ENCODE results near the gene STIM1.
"Not testable (repeated sequence)": the region's sequence is repeated elsewhere in the genome, so short reads cannot be mapped to it uniquely, and the experiment has no call there.

Gene STIM1

DNA sequence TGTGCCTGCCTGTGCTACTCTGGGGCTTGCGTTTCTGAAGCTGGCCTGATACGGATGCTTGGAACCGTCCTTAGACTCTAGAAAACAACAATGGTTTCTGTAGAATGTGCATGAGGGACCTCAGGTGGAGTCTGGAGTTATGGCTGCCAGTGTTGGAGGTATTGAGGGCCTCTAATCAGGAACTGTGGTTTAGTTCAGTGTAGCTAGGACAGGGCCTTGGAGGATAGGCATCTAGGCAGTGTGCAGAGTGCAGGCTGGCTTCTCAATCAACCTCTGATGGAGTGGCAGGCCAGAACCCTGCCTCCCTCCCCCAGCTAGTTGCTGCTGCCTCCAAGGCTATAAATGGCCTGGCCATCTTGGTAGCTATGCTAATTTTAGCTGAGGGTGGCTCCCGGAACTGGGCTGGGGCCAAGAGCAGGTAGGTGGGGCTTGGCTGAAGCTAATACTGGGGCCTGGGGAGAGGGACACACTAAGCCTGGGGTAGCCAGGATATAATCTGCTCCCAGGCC, 4.0 kb downstream of the STIM1 start:
- H3K27me3 Mint-ChIP-seq: no peaks in the 10 kb centered on the region
- ATAC-seq (no peak), DNase-seq (peak; percentile 41 to 42)
- peaks cover 77% of the 10 kb centered on the region for H3K4me1 Mint-ChIP-seq
- peak overlapping the region; percentile 97 to 99 for H3K4me3 Mint-ChIP-seq
- peak overlapping the region; percentile 84 to 96 for H3K27ac Mint-ChIP-seq
- no peaks in the 10 kb centered on the region for H3K9me3 Mint-ChIP-seq

DNA sequence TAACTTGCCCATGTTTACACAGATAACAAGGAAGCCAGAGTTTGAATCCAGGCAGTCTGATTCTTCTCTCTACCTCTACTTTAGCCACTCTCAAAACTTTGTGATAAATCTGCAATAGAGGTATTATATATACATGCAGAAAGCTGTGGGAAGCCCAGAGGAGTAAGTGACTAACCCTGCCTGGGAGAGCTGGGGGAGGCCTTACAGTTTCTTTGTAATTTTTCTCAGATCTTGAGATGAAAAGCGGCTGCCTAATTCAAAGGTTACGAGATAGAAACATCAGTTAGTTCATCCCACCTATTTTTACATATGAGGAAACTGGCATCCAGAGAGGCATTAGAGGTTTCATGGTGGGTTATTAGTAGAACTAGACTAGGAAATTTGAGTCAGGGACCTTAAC, 4.9 kb downstream of the STIM1 start:
- ATAC-seq (peak; percentile 27), DNase-seq (no peak)
- Mint-ChIP-seq H3K27ac (peak overlapping the region; percentile 42 to 66), H3K4me3 (peak overlapping the region; percentile 97 to 99), H3K27me3 (no peaks in the 10 kb centered on the region), H3K9me3 (no peaks in the 10 kb centered on the region), H3K4me1 (peaks cover 81% of the 10 kb centered on the region)

DNA sequence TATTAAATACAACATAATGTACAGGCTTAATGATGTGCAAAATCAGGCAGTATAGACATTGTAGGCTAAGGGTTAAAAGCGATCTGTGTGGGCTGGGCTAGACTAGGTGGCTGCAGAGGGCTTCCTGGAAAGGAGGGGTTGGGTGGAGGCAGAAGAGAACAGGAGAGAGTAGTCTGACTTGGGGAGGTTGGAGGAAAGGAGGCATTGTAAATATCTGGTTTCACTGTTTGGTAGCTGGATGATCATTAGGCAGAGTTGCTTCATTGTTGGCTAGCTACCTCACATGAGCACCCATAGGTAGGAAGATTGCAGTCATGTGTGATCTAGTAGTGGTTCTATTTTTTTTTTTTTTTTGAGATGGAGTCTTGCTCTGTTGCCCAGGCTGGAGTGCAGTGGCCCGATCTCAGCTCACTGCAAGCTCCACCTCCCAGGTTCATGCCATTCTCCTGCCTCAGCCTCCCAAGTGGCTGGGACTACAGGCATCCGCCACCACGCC, 5.5 kb downstream of the STIM1 start:
- not testable (repeated sequence) for DNase-seq, H3K27me3 Mint-ChIP-seq, H3K9me3 Mint-ChIP-seq
- H3K4me1 Mint-ChIP-seq: peaks cover 87% of the 10 kb centered on the region
- peak; percentile 72 for ATAC-seq
- peak overlapping the region; percentile 97 to 99 for H3K4me3 Mint-ChIP-seq
- peak overlapping the region; percentile 42 to 92 for H3K27ac Mint-ChIP-seq

DNA sequence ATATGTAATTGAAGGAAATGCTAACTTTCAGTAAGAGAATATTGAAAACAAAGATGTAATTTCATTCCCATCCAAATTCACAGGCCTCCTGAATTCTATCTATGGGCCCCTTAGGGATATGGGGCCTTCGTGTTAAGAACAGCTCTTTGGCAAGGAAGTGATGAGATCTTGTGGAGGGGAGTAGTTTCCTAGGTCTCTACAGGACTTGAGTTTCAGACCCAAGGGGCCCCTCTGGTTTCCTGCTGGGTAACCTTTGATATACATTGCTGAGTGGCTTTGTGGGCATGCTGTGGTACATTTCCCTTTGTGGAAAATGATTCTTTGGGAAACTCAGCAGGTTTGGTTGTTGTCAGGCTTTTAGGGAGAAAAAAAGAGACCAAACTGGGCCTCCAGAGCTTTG, 6.2 kb downstream of the STIM1 start:
- H3K9me3 Mint-ChIP-seq: no peaks in the 10 kb centered on the region
- peak; percentile 24 to 35 for DNase-seq
- peak overlapping the region; percentile 91 to 92 for H3K27ac Mint-ChIP-seq
- peak; percentile 57 for ATAC-seq
- H3K27me3 Mint-ChIP-seq: no peaks in the 10 kb centered on the region
- H3K4me3 Mint-ChIP-seq: peak overlapping the region; percentile 97 to 99
- peaks cover 94% of the 10 kb centered on the region for H3K4me1 Mint-ChIP-seq

DNA sequence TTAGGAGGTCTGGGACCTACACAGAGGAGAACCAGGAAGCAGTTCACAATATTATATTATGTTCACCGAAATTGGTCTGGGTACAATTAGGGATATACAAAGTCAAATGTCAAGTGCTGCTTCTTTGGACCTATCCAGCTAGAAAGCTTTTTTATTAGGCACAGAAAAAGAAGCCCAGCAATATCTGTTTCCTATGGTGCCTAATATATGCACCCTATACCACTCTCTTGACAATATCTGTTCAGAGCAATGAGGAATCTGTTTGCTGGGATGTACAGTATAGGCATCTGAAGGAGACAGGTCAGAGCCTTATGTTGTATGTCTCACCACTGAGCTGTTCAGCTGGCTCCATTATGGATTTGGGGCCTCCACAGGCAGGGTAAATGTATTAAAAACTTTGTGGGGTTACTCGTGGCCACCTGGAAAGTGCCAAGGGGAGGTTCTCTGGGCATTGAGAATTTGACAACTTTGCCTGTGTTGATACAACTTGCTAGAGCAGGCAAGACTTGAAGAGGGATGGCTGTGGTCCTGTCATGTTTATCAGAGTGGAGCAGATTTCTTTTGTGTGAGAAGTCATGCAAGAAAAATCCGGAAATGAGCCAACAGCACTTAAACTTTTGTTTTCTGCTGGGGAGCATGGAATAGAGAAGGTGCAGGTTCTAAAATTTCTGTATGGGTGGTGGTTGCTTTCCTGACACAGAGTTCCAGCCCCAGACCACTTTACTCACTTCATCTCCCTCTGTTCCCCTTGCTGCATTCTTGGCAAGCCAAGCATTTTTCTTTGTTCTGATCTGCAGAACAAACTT, 10.1 kb downstream of the STIM1 start:
- no peaks in the 10 kb centered on the region for H3K9me3 Mint-ChIP-seq
- H3K4me1 Mint-ChIP-seq: peaks cover 95% of the 10 kb centered on the region
- peak overlapping the region; percentile 9 to 62 for H3K4me3 Mint-ChIP-seq
- ATAC-seq (no peak), DNase-seq (no peak)
- H3K27ac Mint-ChIP-seq: peak overlapping the region; percentile 51 to 83
- H3K27me3 Mint-ChIP-seq: no peaks in the 10 kb centered on the region

DNA sequence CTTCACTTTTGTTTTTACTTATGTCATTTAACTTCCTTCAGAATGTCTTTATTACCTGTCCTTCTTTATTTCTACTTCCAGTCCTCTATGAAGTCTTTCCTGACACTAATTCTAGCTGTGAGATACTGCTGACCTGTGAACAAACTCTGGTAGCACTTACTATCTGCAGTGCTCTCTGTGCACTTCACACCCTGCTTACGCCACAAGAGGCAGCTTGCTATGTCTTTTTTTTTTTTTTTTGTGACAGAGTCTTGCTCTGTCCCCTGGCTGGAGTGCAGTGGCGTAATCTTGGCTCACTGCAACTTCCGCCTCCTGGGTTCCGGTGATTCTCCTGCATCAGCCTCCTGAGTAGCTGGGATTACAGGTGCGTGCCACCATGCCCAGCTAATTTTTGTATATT, 10.7 kb downstream of the STIM1 start:
- peak overlapping the region; percentile 23 to 73 for H3K27ac Mint-ChIP-seq
- peaks cover 95% of the 10 kb centered on the region for H3K4me1 Mint-ChIP-seq
- no peak for DNase-seq
- no peak for ATAC-seq
- H3K9me3 Mint-ChIP-seq: no peaks in the 10 kb centered on the region
- no peaks in the 10 kb centered on the region for H3K27me3 Mint-ChIP-seq
- H3K4me3 Mint-ChIP-seq: peak overlapping the region; percentile 9 to 62

DNA sequence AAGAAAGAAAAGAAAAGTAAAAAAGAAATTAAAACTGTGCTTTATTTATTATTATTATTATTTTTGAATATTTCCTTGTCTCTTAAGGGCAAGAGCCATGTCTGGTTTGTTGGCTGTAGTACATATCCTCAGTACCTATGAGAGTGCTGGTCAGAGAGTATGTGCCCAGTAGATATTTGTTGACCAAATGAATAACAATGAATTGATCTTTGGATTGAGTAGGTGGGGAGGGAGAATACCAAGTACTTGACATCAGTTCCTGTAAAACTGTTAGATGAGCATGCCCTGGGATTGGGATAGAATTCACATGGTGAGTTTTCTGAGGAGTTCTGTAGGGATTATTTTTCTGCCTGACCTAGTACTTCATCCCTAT, 11.4 kb downstream of the STIM1 start:
- Mint-ChIP-seq H3K4me1 (peaks cover 95% of the 10 kb centered on the region), H3K9me3 (no peaks in the 10 kb centered on the region), H3K4me3 (peak overlapping the region; percentile 54 to 58), H3K27me3 (no peaks in the 10 kb centered on the region), H3K27ac (peak overlapping the region; percentile 23 to 92)
- no peak for ATAC-seq
- no peak for DNase-seq

DNA sequence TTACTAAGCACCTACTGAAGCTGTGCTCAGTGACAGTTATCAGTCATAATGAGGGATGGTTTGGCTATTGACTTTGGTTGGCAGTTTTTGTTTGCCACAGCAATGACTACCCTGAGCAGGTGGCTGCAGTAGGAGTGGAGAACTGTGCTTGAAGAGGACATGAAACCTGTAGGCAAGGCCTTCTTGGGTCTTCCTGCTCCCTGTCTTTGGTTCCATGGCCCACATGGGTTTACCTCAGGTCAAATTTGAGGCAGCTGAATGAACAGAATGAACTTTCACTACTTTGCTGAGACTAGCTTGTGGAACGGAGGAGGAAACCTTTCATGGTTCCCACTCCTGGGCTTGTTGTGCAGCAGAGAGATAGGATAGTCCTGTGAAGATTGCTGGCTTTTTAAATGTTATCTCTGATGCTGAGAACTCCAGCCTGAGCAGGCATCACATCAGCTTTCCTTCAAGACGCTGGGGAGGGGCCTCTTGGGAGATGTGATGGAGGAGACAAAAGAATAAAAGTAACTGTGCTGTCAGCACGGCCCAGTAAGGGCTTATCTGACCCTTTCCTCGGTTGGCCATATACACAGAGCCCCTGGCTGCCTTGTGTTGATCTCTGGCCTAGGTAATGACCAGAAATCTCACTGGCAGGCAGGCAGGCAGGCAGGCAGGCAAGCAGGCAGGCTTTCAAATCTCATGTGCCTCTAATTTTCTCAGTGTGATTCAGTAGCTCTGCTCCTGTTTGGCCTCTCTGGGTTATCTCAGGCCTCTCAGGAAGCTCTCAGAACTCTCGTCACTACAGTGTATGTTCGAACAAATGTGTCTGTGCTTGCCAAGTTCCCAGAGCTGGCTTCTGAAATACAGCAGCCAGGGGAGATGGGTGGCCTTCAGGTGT, 12.0 kb downstream of the STIM1 start:
- H3K9me3 Mint-ChIP-seq: no peaks in the 10 kb centered on the region
- no peaks in the 10 kb centered on the region for H3K27me3 Mint-ChIP-seq
- H3K4me1 Mint-ChIP-seq: peaks cover 93% of the 10 kb centered on the region
- DNase-seq: peak; percentile 13 to 51
- peak overlapping the region; percentile 54 to 58 for H3K4me3 Mint-ChIP-seq
- peak overlapping the region; percentile 51 to 92 for H3K27ac Mint-ChIP-seq
- peak; percentile 78 for ATAC-seq

DNA sequence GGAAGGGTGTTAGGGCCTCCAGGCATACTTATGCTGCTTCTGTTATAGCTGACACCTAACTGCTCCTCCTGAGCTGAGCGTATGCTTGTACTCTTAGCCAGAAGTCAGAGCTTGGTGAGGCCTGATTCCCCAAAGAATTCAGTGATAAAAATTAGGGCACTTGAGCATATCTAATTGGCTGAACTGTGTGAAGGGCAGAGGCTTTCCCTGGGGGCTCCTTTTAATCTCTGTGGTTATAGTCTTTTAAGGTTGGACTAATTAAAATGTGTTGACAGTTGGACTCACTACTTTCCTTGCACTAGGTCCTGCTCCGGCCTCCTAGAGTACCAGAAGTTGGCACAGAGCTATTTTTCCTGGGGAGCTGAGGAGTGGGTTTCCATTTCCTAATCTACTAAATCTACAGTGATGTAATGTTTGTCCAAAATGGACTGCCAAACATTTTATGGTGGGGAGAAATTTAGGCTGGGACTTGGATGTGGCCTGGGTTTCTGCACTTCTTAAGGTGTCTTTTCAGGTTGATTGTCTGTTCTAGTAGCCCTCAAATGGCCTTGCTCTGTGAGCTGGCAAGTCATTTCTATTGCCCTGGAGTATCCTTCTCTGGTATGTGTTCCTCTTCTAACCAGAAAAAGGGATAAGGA, 18.4 kb downstream of the STIM1 start:
- DNase-seq (no peak), ATAC-seq (no peak)
- Mint-ChIP-seq H3K9me3 (no peaks in the 10 kb centered on the region), H3K27me3 (no peaks in the 10 kb centered on the region), H3K27ac (no peak overlapping the region), H3K4me1 (peaks cover 86% of the 10 kb centered on the region), H3K4me3 (no peak overlapping the region)

DNA sequence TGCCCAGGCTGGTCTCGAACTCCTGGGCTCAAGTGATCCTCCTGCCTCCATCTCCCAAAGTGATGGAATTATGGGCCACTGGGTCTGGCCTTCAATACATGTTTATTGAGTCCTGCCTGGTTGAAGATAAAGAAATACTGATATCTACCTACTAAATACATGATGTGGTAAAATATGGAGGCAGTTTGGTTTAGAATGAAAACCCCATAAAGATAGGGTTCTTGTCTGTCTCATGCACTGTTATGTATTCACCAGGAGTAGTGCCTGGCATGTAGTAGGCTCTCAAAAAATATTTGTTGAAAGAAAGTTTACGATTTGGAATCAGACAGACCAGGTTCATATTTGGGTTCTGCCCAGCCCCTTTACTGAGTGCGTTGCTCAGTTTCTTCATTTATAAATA, 21.1 kb downstream of the STIM1 start:
- Mint-ChIP-seq H3K27ac (peak overlapping the region; percentile 36 to 55), H3K9me3 (no peaks in the 10 kb centered on the region), H3K27me3 (no peaks in the 10 kb centered on the region), H3K4me1 (peaks cover 88% of the 10 kb centered on the region), H3K4me3 (peak overlapping the region in 1 of 2 donors; percentile 34)
- DNase-seq (no peak), ATAC-seq (no peak)

DNA sequence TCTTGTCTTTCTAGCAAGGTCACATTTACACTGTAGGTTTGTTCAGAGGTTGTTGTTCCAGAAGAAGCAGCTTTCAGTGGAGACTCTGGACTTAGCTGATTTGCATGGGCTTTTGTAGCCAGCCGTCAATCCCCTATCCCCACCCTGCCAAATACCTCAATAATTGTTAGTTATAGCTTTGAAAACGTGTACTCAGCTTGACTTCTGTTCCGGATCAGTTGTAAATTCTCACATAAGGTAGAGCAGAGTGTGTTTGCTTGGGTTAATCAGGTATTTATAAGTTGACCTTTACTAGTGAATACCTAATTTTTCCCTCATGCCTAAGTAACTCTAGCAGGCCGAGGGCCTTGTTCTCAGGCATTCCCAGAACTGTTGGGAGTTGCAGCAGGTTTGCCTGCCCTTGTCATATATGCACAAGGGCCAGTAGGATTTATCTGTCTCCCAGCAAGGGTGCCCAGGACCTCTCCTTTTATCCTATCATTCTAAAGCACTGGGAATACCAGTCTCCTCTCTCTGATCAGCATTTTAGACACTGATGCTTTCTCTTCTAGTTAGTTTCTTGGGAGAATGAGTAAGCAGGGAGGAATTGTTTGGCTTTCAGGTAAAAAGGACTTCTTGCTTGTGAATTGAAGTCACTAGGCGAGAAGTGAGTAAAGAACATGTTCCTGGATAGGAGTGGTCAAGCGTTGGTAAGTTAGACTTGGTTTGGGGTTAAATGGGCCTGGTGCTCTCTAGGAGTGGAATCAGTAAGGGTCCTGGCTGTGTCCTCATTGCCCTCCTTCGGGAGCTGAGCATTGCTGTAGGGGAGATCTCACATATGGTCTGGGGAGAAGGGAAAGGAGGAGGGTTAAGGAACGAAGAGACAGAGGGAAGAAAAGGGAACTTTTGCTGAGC, 22.1 kb downstream of the STIM1 start:
- peak overlapping the region; percentile 43 to 48 for H3K27ac Mint-ChIP-seq
- H3K27me3 Mint-ChIP-seq: no peaks in the 10 kb centered on the region
- no peak for DNase-seq
- peaks cover 89% of the 10 kb centered on the region for H3K4me1 Mint-ChIP-seq
- ATAC-seq: no peak
- no peaks in the 10 kb centered on the region for H3K9me3 Mint-ChIP-seq
- H3K4me3 Mint-ChIP-seq: peak overlapping the region in 1 of 2 donors; percentile 0

DNA sequence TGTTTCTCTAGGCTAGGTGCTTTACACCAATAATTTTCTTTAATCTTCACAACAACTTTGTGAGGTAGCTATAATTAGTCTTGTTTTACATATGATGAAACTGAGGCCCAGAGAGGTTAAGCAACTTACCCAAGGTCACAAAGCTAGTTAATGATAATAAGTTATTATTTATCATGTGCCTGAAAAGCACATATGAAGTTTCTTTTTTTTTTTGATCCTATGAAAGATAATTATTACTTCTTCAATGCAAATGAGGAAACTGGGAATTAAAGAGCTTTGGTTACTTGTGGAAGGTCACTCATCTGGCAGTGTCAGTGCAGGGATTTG, 22.8 kb downstream of the STIM1 start:
- Mint-ChIP-seq H3K27ac (peak overlapping the region in 1 of 2 donors; percentile 48), H3K27me3 (no peaks in the 10 kb centered on the region), H3K9me3 (no peaks in the 10 kb centered on the region), H3K4me3 (no peak overlapping the region), H3K4me1 (peaks cover 95% of the 10 kb centered on the region)
- no peak for ATAC-seq
- no peak for DNase-seq

DNA sequence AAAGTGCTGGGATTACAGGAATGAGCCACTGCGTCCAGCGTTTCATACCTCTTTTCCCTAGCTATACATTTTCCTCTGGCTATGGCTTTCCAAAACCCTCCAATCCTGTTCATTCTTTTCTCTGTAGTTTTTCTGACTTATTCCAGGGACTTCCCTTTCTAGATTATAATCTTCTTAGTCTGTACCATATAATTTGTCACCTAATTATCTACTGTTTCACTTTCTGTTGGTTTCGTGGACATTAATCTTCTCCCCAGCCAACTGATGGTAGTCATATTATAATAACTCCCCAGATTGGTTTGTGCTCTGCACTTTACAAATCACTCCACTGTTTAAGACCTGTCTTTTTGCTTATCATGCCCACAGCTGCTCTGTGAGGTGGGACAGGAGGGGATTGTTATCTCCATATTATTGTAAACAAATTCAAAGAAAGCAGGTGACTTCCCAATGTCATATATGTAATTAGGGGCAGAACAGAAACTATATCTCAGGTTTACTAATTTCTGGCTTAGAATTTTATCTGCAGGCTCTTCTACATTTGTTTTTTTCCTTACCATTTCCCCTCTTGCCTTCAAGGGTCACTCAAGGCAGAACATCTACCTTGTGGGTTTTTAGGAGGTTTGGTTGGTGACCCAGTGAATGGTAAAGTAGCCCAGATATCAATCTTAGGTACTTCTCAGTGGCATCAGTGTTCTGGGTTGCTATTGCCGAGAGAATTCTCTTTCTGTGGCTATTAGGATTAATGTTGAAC, 23.9 kb downstream of the STIM1 start:
- no peaks in the 10 kb centered on the region for H3K27me3 Mint-ChIP-seq
- H3K9me3 Mint-ChIP-seq: no peaks in the 10 kb centered on the region
- peak overlapping the region; percentile 46 to 52 for H3K4me3 Mint-ChIP-seq
- ATAC-seq (peak; percentile 86), DNase-seq (no peak)
- H3K4me1 Mint-ChIP-seq: peaks cover 98% of the 10 kb centered on the region
- H3K27ac Mint-ChIP-seq: peak overlapping the region; percentile 91 to 92

DNA sequence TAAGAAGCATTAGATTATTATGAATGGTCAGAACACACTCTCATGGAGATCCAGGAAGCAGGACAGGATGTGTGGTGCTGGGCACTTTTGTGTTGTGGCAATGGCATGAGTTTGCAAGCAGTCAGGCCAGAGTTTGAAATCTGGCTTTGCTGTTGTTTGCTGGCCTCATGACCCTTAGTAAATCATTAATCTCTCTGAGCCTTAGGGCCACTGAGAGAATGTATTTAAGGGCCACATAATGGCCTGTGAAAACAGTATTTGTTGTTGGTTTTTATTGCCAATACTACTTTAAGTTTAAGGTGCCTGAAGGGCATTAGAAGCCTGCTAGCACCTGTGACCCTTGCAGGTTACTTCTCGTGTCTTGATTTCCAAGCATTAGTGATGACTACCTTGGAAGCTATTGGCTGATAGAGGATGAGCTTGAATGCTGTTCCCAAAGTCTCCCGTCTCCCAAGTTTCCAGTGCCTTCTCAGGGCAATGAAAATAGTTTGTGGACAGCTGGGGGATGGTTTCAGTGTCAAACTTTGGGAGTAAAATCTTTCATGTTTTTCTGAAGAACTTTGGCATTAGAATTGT, 24.6 kb downstream of the STIM1 start:
- Mint-ChIP-seq H3K9me3 (no peaks in the 10 kb centered on the region), H3K27me3 (no peaks in the 10 kb centered on the region), H3K27ac (peak overlapping the region; percentile 91 to 92), H3K4me3 (peak overlapping the region; percentile 46 to 52), H3K4me1 (peaks cover 93% of the 10 kb centered on the region)
- DNase-seq (no peak), ATAC-seq (no peak)
